ENCODE results near the gene LUC7L3.
A peak's percentile ranks its signal among the peaks of the same experiment; 100 is the strongest.
"Not testable (repeated sequence)": the region's sequence is repeated elsewhere in the genome, so short reads cannot be mapped to it uniquely, and the experiment has no call there.

Gene LUC7L3

GRCh38 chr17:50719144-50719923 is at the start of gene LUC7L3:
Gene LUC7L3 (plus strand): TSS chr17:50719603. CDS start chr17:50719733, 130 bp downstream.
- DNase-seq, result peak; percentile 92

GRCh38 chr17:50672071-50672470 is 47.3 kb upstream of the LUC7L3 start:
- DNase-seq, result no peak

DNA sequence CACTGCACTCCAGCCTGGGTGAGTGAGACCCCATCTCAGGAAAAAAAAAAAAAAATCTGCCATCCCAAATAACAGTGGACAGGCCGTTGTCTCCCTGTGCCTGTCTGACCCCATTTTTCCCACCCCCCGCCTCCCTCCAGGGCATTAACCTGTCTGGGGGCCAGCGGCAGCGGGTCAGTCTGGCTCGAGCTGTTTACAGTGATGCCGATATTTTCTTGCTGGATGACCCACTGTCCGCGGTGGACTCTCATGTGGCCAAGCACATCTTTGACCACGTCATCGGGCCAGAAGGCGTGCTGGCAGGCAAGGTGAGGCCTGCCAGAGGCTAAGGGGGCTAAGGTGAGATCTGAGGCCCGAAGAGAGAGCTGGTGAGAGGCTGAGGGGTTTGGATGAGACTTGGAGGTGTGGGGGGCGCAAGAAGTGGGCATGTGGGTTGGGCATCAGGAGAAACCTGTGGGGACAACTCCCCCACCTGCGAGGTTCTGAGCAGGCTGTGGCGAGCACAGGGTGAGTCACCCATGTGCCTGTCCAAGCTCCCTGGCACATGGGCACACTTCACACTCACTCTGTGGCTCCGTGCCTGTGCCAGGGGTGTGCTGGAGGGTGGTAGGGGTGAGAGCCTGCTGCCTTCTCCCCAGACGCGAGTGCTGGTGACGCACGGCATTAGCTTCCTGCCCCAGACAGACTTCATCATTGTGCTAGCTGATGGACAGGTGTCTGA is 46.4 kb upstream of the LUC7L3 start:
- no peak for DNase-seq

DNA sequence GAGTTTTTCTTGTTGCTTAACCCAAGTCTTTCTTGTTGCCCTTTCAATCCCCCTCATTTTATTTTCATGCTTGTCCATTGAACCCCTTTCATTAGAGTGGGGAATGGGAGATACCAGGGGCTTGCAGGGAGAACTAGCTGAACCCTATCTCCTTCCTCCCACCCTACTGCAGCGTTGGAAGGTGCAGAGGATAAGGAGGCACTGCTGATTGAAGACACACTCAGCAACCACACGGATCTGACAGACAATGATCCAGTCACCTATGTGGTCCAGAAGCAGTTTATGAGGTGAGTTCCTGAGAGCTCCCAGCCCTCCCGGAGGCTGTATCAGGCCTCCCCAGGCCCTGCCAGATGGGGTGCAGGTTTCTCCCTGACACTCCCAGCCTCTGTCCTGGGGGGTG is 44.2 kb upstream of the LUC7L3 start:
- no peak for DNase-seq

GRCh38 chr17:50675627-50676026 is 43.8 kb upstream of the LUC7L3 start:
- DNase-seq, result no peak

DNA sequence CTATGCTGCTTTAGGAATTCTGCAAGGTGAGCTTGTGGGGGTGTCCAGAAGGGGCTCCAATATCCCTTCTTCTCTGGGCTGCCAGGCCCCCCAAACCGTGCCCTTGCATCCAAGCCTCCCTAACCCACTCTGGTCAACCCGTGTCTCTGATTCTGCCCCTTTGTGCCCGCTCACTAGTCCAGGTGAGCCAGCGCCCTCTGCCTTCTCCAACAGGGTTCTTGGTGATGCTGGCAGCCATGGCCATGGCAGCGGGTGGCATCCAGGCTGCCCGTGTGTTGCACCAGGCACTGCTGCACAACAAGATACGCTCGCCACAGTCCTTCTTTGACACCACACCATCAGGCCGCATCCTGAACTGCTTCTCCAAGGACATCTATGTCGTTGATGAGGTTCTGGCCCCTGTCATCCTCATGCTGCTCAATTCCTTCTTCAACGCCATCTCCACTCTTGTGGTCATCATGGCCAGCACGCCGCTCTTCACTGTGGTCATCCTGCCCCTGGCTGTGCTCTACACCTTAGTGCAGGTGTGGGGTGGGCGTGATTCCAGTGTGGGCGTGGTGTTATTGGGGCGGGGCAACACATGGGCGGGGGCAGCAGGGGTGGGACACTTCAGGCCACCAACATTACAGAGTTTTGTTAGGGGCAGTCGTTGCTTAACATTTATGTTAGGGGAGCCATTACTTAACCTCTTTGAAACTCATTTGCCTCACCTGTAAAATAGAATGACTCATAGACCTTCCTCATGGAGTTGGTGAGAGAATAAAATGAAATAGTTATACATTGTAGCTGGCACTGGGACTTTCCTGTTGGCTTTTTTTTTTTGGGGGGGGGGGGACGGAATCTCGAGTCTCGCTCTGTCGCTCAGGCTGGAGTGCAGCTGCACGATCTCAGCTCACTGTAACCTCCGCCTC is 43.1 kb upstream of the LUC7L3 start:
- DNase-seq, result no peak

- DNase-seq, result no peak
These were observed 41.5 kb upstream of the LUC7L3 start for GRCh38 chr17:50677851-50678375.

GRCh38 chr17:50679008-50679544 is 40.3 kb upstream of the LUC7L3 start:
- no peak for DNase-seq

GRCh38 chr17:50680126-50680525 is 39.3 kb upstream of the LUC7L3 start:
- DNase-seq, result no peak

DNA sequence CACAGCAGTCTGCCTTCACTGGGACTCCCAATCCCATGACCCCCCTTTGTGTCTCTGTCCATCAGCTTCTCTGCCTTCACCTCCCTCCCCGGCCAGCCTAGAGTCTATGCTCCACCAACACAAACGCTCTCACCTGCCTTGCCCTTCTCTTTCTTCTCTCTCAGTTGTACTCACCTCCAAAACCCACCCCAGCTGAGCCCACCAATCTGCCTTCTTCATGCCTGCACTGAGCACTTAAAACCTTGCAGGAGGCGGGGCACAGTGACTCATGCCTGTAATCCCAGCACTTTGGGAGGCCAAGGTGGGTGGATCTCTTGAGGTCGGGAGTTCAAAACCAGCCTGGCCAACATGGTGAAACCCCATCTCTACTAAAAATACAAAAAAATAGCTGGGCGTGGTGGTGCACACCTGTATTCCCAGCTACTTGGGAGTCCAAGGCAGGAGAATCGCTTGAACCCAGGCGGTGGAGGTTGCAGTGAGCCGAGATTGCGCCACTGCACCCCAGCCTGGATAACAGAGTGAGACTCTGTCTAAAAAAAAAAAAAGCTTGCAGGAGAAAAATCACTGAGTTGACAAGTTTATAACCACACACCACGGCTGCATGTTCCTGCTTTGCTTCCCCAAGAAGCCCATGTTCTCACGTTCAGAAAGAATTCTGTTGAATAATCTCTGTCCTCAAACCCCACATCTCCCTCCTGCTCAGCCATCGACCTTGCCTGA is 38.7 kb upstream of the LUC7L3 start:
- DNase-seq, result not testable (repeated sequence)

DNA sequence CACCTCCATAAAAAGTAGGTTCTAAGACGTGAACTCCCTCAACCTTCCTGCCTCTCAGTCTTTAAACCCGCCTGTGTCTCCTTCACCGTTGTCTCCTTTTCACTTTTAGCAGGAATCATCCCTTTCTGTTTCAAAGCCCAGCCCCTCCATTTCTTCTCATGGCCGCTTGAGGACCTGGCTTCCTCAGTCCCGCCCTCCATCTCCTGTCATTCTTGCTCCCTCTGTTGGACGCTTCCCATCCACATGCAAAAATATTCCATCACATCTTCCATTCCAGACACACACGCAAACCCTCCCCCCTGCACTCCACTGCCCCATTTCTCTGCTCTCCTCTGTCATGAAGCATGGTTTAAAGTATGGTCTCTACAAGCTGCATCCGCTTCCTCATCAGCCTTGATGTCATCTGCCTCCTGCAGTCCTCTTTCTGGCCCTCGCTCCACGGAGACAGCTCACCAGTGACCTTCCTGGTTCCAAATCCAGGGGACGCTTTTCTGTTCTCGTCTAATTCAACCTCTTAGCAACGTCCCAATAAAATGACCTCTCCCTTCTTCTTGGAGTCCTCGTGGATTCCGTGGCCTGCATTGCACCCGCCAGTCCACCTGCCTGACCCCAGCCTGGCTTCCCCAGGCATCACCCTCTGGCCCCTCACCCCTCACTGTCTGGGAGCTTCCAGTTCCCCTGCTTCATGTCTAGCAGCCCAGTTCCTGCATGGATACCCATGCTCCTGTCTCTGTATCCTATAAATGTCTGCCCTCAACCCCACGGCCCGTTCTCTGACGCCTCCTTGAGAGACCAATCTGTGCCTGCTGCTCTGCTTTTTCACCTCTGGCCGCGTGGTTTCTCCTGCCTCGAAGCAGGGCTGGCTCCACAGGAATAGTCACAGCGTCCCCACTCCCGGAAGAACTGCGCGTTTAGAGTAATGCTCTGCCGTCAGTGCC is 37.9 kb upstream of the LUC7L3 start:
- peak; percentile 47 for DNase-seq

DNA sequence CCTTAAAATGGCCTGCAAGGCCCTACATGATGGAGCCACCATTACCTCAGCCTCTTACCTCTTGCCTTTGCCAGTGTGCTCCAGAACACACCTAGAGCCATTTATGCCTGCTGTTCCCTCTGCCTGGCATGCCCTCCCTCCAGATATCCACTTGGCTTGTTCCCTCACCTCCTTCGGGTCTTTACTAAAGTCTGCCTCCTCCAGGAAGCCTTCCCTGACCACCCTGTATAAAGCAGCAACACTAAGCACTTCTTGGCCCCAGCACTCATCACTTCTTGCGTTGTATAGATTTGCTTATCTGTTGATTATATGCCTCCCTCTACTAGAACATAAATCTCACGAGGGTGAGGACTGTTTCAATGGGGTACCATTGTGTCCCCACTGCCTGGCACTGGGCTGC is 37.0 kb upstream of the LUC7L3 start:
- DNase-seq, result no peak

DNA sequence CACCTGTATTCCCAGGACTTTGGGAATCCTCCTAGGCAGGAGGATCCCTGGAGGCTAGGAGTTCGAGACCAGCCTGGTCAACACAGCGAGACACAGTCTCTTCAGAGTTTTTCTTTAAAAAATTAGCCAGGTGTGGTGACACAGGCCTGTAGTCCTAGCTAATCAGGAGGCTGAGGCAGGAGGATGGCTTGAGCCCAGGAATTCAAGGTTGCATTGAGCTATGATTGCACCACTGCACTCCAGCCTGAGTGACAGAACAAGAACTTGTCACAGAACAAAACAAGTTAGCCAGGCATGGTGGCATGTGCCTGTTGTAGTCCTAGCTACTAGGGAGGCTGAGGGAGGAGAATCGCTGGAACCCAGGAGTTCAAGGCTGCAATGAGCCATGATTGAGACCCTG is 36.5 kb upstream of the LUC7L3 start:
- DNase-seq, result no peak

GRCh38 chr17:50683434-50684287 is 35.7 kb upstream of the LUC7L3 start:
- DNase-seq, result no peak

GRCh38 chr17:50684288-50684611 is 35.2 kb upstream of the LUC7L3 start:
- DNase-seq, result no peak

GRCh38 chr17:50684612-50685333 is 34.6 kb upstream of the LUC7L3 start:
- no peak for DNase-seq

DNA sequence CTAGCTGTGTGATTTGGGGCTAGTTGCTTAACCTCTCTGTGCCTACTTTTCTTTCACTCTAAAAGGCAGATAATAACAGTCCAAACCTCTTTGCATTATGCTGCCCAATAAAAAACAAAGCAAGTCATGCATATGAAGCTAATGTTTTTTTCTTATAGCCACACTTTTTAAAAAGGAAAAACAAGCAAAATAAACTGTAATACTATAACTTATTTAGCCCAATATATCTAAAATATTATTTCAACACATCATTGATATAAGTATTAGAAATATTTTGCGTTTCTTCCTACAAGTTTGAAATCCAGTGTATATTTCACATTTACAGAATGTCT is 34.1 kb upstream of the LUC7L3 start:
- DNase-seq, result no peak

- no peak for DNase-seq
These were observed 33.5 kb upstream of the LUC7L3 start for GRCh38 chr17:50685691-50686493.
